NT2/D1 (cell line): ENCODE results near the gene PPP1CA.

Experiments
- YY1 ChIP-seq: IDR thresholded peaks from 2 replicates; pipeline ENCODE4 v1.6.1; 2011; ENCODE audit not compliant: insufficient read length, insufficient read depth
- ZNF274 ChIP-seq: IDR thresholded peaks from 2 replicates; pipeline ENCODE4 v1.6.1; 2011; ENCODE audit warnings: mild to moderate bottlenecking, low read depth, low read length

DNA sequence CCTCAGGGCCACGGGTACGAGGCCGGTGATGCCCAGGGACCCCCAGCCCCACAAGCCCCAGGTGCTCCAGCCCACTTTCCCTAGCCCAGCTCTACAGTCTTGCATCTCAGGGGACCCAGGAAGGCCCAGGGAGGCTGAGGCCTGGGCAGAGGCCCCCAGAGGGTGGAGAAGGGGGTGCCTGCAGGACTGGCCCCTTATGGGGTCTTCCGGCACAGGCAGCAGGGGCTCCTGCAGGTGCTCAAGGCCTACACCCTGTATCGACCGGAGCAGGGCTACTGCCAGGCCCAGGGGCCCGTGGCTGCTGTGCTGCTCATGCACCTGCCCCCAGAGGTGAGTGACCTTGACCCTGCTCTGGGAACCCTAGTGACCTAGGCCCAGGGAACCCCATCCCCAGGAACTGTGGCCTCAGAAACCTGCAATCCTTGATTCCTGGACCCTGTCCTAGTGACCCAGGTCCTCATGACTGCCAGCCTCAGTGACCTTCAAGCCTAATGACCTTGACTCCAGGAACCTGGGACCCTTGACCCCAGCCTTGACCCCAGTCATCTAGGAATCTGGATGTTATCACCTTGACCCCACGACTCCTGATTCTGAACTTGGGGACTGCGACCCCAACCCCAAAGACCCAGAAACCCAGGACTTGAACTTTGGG is 4.2 kb upstream of the PPP1CA start:
- TF ChIP-seq ZNF274 (no peak), YY1 (no peak)
